WTC11 (cell line): Measurements from ENCODE around the gene AFF2. TPM values are rescaled to one million over a fixed set of nuclear protein-coding genes. Genes with fewer than 3 reads are reported as not detected.

ENCODE experiments used
- ATAC-seq: fragments of 200-7000 bp; cut with Tn5 transposase; 2 replicates; pipeline ENCODE4 v1.10.0; 2021; ENCODE audit warnings: mild to moderate bottlenecking, moderate library complexity
- CTCF ChIA-PET: fragments of 300-600 bp; sonication (Branson Sonifier 250); formaldehyde crosslinking; loops from one replicate; lab custom pipeline; 2021; ENCODE audit warnings: antibody characterized with exemption; lab: Charles Lee
- POLR2A ChIA-PET: fragments of 350-600 bp; sonication (Branson Sonifier 250); formaldehyde crosslinking; loops from one replicate; lab custom pipeline; 2021; ENCODE audit warnings: antibody characterized with exemption; lab: Charles Lee
- DNase-seq: peaks from one replicate; pipeline ENCODE4 v3.0.0; 2021; ENCODE audit warnings: low spot score
- H3K27ac Mint-ChIP-seq: 2 replicates; pipeline ENCODE4 v1.8.0; 2021; ENCODE audit warnings: mixed read lengths
- H3K27me3 Mint-ChIP-seq: 2 replicates; pipeline ENCODE4 v1.8.0; 2021; ENCODE audit warnings: low read depth, mild to moderate bottlenecking, moderate library complexity, mixed read lengths
- H3K36me3 Mint-ChIP-seq: 2 replicates; pipeline ENCODE4 v1.8.0; 2021; ENCODE audit warnings: mixed read lengths
- H3K4me1 Mint-ChIP-seq: 2 replicates; pipeline ENCODE4 v1.8.0; 2022; ENCODE audit warnings: mixed read lengths
- H3K4me3 Mint-ChIP-seq: 2 replicates; pipeline ENCODE4 v1.8.0; 2021; ENCODE audit warnings: mild to moderate bottlenecking, moderate library complexity, mixed read lengths
- H3K9me3 Mint-ChIP-seq: 2 replicates; pipeline ENCODE4 v1.8.0; 2021; ENCODE audit warnings: mixed read lengths
- ATF2 ChIP-seq: sonication (generic); formaldehyde crosslinking; IDR thresholded peaks from 2 replicates; pipeline ENCODE4 v1.8.1; 2022; ENCODE audit warnings: low read depth, missing genetic modification reagents, borderline replicate concordance
- CREM ChIP-seq: sonication (generic); formaldehyde crosslinking; IDR thresholded peaks from 2 replicates; pipeline ENCODE4 v1.8.1; 2022; ENCODE audit warnings: mild to moderate bottlenecking, missing genetic modification reagents, moderate library complexity
- EMX1 ChIP-seq: fragments of 250-450 bp; sonication (Bioruptor Pico); IDR thresholded peaks from 2 replicates; pipeline ENCODE4 v1.8.0; 2021; ENCODE audit warnings: mild to moderate bottlenecking
- ERG ChIP-seq: fragments of 250-450 bp; sonication (Bioruptor Pico); IDR thresholded peaks from 2 replicates; pipeline ENCODE4 v1.8.0; 2021; ENCODE audit warnings: mild to moderate bottlenecking
- ESRRA ChIP-seq: sonication (generic); formaldehyde crosslinking; IDR thresholded peaks from 2 replicates; pipeline ENCODE4 v1.8.1; 2022; ENCODE audit warnings: mild to moderate bottlenecking, missing genetic modification reagents, borderline replicate concordance
- FOXJ3 ChIP-seq: sonication (generic); formaldehyde crosslinking; IDR thresholded peaks from 2 replicates; pipeline ENCODE4 v1.9.0; 2021; ENCODE audit warnings: missing genetic modification reagents, mild to moderate bottlenecking, borderline replicate concordance
- GRHL2 ChIP-seq: fragments of 250-450 bp; sonication (Bioruptor Pico); IDR thresholded peaks from 2 replicates; pipeline ENCODE4 v1.8.0; 2022; ENCODE audit warnings: mild to moderate bottlenecking, moderate library complexity; ENCODE audit not compliant: insufficient replicate concordance, severe bottlenecking
- MLX ChIP-seq: sonication (generic); formaldehyde crosslinking; IDR thresholded peaks from 2 replicates; pipeline ENCODE4 v1.8.1; 2023; ENCODE audit warnings: mild to moderate bottlenecking, missing genetic modification reagents, moderate library complexity
- MXD4 ChIP-seq: fragments of 250-450 bp; sonication (Bioruptor Pico); IDR thresholded peaks from 2 replicates; pipeline ENCODE4 v1.8.0; 2021; ENCODE audit warnings: mild to moderate bottlenecking, moderate library complexity, borderline replicate concordance
- NFATC4 ChIP-seq: fragments of 250-450 bp; sonication (Bioruptor Pico); IDR thresholded peaks from 2 replicates; pipeline ENCODE4 v1.9.0; 2021; ENCODE audit warnings: mild to moderate bottlenecking
- NR3C1 ChIP-seq: sonication (generic); formaldehyde crosslinking; conservative IDR thresholded peaks from 2 replicates; pipeline ENCODE4 v1.8.1; 2023; ENCODE audit warnings: low read depth, mild to moderate bottlenecking, missing genetic modification reagents
- PRDM15 ChIP-seq: sonication (generic); formaldehyde crosslinking; IDR thresholded peaks from 2 replicates; pipeline ENCODE4 v1.8.0; 2022; ENCODE audit warnings: missing genetic modification reagents
- USF1 ChIP-seq: sonication (generic); formaldehyde crosslinking; IDR thresholded peaks from 2 replicates; pipeline ENCODE4 v1.8.0; 2022; ENCODE audit warnings: mild to moderate bottlenecking, missing genetic modification reagents
- USF2 ChIP-seq: sonication (generic); formaldehyde crosslinking; IDR thresholded peaks from 2 replicates; pipeline ENCODE4 v1.8.1; 2023; ENCODE audit warnings: mild to moderate bottlenecking, missing genetic modification reagents, moderate library complexity
- ZMAT4 ChIP-seq: fragments of 250-450 bp; sonication (Bioruptor Pico); IDR thresholded peaks from 2 replicates; pipeline ENCODE4 v1.9.0; 2021; ENCODE audit warnings: mild to moderate bottlenecking
- ZNF138 ChIP-seq: sonication (generic); formaldehyde crosslinking; conservative IDR thresholded peaks from 2 replicates; pipeline ENCODE4 v1.8.1; 2022; ENCODE audit warnings: mild to moderate bottlenecking, moderate library complexity, missing genetic modification reagents
- ZNF219 ChIP-seq: sonication (generic); formaldehyde crosslinking; IDR thresholded peaks from 2 replicates; pipeline ENCODE4 v1.8.0; 2023; ENCODE audit warnings: missing genetic modification reagents, mild to moderate bottlenecking, borderline replicate concordance
- ZNF396 ChIP-seq: fragments of 250-450 bp; sonication (Bioruptor Pico); IDR thresholded peaks from 2 replicates; pipeline ENCODE4 v1.8.0; 2021; ENCODE audit warnings: mild to moderate bottlenecking, moderate library complexity, borderline replicate concordance
- ZNF423 ChIP-seq: fragments of 250-450 bp; sonication (Bioruptor Pico); IDR thresholded peaks from 2 replicates; pipeline ENCODE4 v2.1.2; 2022; ENCODE audit warnings: mild to moderate bottlenecking, moderate library complexity
- total RNA-seq: library from RNA; stranded (reverse); gene quantifications from 3 replicates; pipeline ENCODE4 v1.2.3, GENCODE V29; 2021

Gene AFF2
- total RNA-seq, 1 experiment from 2014 or later, result 7.6 TPM

DNA sequence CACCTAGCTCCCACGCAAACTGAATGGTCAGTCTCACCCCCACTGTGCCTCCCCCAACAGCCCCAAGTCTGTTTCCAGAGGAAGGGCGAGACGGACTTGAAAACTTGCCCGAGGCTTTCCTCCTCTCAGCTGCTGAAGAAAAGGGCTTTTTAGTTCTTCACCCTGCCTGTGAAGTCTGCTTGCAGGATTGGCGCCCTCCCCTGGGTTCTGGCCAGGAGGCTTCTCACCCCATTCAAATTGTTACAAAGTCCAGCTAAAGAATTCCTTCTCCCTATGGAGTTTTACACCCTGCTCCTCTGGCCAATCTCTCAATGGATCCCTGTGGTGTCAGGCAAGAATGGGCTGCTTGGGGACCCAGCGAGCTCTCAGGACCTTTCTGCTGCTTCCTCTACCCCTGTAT lies 241.0 kb downstream of the AFF2 start:
- Mint-ChIP-seq H3K27me3 (peaks cover 4% of the 10 kb centered on the region; the same call in 1 of the 2 replicates), H3K4me1 (peaks cover 20% of the 10 kb centered on the region), H3K36me3 (peaks cover 5% of the 10 kb centered on the region; the same call in 1 of the 2 replicates), H3K9me3 (peaks cover 15% of the 10 kb centered on the region), H3K27ac (no peak overlapping the region), H3K4me3 (no peak overlapping the region)
- POLR2A ChIA-PET, result no interaction called here
- no peak for TF ChIP-seq ESRRA (CRISPR knock-in tag)
- no peak for TF ChIP-seq ERG
- TF ChIP-seq ZMAT4 (CRISPR knock-in tag), result no peak
- TF ChIP-seq ZNF396 (CRISPR knock-in tag), result no peak
- no peak for TF ChIP-seq PRDM15 (CRISPR knock-in tag)
- TF ChIP-seq ZNF423 (CRISPR knock-in tag), result peak; percentile 53
- no peak for TF ChIP-seq NFATC4 (CRISPR knock-in tag)
- peak; percentile 30 for ATAC-seq
- DNase-seq, result no peak
- CTCF ChIA-PET, result no interaction called here

DNA sequence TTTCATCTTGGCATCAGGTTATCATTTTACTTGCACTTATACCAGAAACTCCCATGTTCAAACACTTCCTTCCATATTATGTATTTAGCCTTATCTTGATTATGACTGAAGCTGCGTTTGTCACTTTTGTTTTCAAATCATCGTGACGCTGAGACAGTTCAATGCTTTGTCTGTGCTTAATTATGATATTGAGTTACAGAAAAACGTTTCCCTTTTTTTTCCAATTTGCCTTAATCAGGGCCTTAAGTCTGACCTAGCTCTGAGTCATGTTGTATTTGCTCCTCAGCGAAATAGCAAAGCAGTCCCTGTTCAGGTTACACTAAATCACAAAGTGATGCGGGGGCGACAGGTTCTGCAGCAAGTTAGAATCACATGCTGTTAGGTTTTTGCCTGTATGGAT lies 254.7 kb downstream of the AFF2 start:
- Mint-ChIP-seq H3K27ac (no peak overlapping the region), H3K27me3 (no peaks in the 10 kb centered on the region)
- no peak for TF ChIP-seq USF1
- TF ChIP-seq CREM (CRISPR knock-in tag), result no peak
- TF ChIP-seq FOXJ3 (CRISPR knock-in tag), result no peak
- TF ChIP-seq, all 79 proteins: peak for 0
- no peaks in the 10 kb centered on the region for H3K9me3 Mint-ChIP-seq
- POLR2A ChIA-PET, result no interaction called here
- H3K4me3 Mint-ChIP-seq, result no peak overlapping the region
- no peak for DNase-seq
- H3K4me1 Mint-ChIP-seq, result 0 out of 2 replicates have a peak, but pooled peaks cover 2% of the 10 kb centered on the region
- CTCF ChIA-PET, result no interaction called here
- H3K36me3 Mint-ChIP-seq, result no peaks in the 10 kb centered on the region
- ATAC-seq, result no peak

DNA sequence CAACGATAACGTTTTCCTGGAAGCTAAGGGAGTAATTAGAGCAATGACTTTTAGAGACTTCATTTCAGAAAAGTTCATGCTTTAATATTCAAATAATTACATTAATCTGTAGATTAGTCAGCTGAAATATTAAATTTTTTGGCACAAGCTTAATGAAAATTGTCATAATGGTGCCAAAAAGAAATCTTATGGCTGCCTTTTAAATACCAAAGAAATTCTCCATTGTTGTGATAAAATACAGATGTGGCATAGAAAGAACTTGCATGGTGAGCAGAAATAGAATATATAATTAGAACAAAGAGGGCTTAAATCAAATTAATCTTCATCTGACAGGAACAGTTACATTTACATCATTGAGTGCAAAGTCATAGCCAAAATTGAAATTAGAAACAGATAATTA lies 263.5 kb downstream of the AFF2 start:
- Mint-ChIP-seq H3K27me3 (no peaks in the 10 kb centered on the region), H3K4me1 (peaks cover 3% of the 10 kb centered on the region), H3K9me3 (peaks cover 4% of the 10 kb centered on the region; the same call in 1 of the 2 replicates), H3K36me3 (peaks cover 4% of the 10 kb centered on the region; the same call in 1 of the 2 replicates), H3K27ac (no peak overlapping the region), H3K4me3 (no peak overlapping the region)
- DNase-seq (no peak), ATAC-seq (no peak)
- ChIA-PET POLR2A (no interaction called here), CTCF (no interaction called here)
- TF ChIP-seq EMX1 (CRISPR knock-in tag) (no peak), PRDM15 (CRISPR knock-in tag) (no peak), MXD4 (CRISPR knock-in tag) (no peak), NR3C1 (no peak), USF2 (CRISPR knock-in tag) (no peak), GRHL2 (no peak), ATF2 (CRISPR knock-in tag) (no peak), ZNF138 (CRISPR knock-in tag) (no peak), ZNF219 (CRISPR knock-in tag) (no peak), MLX (no peak)
